Erythroblast (primary cell): ENCODE results near the gene PSMA1.

Source experiments
- DNase-seq, 2 experiments: peaks; one replicate each; lab custom pipeline; 2025; lab: John Stamatoyannopoulos, UW
- GATA1 ChIP-seq: IDR thresholded peaks from 2 replicates; pipeline ENCODE4 v1.6.1; 2011; ENCODE audit warnings: low read depth, mild to moderate bottlenecking, control low read depth, low read length, moderate library complexity
- POLR2A ChIP-seq: IDR thresholded peaks from 2 replicates; pipeline ENCODE4 v1.6.1; 2011; ENCODE audit warnings: mild to moderate bottlenecking, low read length

PSMA1 gene

DNA sequence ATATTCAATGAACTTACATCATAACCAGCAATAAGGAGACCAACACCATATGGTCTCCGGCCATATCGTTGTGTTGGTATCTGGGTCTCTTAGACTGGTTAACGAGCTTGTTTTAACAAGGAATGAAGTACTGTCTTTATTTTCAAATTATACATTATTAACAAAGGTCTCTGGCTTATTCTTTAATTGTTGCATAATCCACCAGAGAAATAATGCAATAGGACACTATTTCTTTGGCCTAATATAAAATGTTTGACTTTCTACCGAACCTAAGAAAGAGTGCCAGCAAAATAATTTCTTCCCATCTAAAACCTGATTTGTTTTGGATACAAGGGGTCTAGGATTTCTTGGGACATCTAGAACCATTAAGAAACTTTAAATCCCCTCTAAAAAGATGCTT is 6.4 kb downstream of the PSMA1 start:
- no peak for DNase-seq
- TF ChIP-seq GATA1: no peak
- TF ChIP-seq POLR2A: no peak

DNA sequence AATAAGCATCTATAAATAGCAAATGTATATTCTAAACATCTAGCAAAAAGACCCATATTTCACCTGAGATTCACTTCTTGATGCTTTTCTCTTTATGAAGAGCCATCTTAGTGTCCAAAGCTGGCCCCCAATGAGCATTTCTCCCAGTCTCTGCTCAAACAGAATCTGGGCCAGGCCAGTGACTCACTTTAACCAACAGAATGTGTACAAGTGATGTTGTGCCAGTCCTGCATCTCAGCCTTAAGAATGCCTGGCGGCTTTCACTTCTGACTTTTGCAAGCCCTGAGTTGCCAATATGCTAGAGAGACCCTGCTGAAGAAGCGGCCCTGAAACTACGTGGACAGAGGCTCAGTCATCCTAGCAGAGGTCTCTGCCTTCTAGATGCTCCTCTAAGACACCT is 13.7 kb downstream of the PSMA1 start:
- no peak for DNase-seq
- no peak for TF ChIP-seq GATA1
- no peak for TF ChIP-seq POLR2A

DNA sequence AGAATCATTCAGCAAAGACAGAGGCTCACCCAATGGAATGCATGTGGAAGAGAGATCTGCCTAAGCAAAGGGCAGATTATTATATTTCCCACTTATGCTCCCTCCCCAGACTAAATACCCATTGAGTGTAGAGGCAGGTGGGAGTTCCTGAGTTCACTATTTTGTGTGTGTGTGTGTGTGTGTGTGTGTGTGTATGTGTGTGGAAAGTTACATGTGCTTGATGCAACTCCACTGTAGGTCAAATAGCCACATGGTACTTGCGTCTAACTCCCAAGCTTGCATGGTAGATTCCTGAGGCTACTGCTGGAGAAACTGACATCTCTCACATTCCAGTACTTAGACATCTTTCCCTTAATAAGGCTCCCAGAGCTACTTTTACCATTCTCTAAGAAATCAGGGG is 17.2 kb downstream of the PSMA1 start:
- TF ChIP-seq GATA1: no peak
- no peak for TF ChIP-seq POLR2A
- DNase-seq: no peak

DNA sequence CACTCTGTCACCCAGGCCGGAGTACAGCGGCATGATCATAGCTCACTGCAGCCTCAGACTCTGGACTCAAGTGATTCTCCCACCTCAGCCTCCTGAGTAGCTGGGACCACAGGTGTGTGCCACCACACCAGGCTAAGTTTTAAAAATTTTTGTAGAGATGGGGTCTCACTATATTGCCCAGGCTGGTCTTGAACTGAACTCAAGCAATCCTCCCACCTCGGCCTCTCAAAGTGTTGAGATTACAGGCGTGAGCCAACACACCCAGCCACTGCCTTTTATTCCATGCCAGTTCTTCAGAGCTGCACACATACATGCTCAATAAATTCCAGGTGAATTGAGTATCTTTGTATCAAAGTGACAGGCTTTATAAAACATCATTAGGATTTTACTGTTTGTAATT is 18.1 kb downstream of the PSMA1 start:
- DNase-seq: no peak
- no peak for TF ChIP-seq GATA1
- TF ChIP-seq POLR2A: no peak

DNA sequence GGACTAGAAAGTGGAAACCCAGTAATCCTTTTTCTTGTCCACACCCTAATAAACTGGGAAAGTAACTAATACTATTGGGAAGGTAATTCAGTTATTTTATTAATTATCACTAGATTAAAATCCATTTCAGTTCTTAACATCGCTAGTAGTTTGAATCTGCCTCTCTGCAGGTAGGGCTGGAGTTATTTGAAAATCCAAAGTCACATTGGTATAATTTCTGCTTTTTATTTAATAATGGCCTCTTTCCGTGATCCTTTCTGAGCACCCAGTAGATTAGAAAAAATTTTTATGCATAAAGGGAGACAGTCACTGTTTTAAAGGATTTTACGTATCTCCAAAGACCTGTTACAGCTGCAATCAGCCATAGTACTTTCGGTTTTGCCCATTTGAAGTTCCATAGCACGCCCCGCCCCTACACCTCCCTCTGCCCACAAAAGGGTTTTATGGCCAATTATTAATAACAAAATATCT is 20.0 kb downstream of the PSMA1 start:
- DNase-seq: peak; percentile 84
- TF ChIP-seq GATA1: no peak
- TF ChIP-seq POLR2A: no peak

DNA sequence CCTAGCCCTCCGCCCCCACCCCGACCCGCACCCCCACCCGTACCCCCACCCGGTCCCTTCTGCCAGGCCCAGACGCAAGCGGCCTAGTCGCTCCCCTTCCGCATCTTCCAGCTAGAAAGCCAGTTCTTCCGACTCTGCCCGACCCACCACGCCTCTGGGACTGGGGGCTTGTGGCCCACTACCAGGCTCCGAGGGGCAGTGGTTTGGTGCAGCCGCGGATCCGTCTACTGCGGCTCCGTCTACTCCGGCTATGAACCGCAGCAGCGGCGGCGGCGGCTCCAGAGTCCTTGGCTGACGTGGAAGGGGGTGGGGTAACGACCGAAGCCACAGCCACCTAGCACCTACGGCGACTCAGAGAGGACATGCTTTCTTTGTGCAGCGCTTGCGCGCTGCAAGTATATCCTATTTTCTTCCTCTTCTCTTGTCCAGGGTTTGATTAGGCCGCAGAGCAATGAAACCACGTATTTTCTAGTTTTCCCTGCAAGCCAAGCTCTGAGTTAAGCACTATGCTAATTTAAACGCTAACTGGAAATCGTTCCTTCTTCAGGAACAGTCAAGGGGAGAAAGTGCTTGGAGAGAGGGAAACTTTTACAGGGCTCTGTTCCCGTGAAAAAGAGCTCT is 20.5 kb downstream of the PSMA1 start, which contains the start of gene COPB1:
Gene COPB1 (minus strand): TSS at position 252 of the 621 bp plus-strand sequence. CDS start 883 bp downstream, outside the sequence.
- peak; percentile 95 to 96 for DNase-seq
- TF ChIP-seq POLR2A: peak; percentile 83
- TF ChIP-seq GATA1: no peak

DNA sequence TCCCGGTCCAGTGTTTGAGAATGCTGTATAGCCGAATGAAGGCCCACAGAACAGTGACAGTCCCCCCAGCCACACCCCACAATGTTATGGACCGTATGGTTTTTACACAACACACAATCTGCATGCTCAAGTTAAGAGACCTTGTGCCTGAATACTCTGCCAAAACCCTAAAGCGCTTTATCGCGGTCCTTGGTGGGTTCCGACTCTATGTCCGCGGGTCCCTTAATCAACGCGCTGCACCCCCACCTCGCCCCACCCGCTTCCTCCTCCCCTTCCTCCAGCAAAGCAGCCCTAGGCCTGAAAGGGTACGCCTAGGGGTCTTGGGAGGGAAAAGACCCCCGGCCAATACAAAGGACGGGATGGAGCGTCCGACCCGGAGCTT is 21.0 kb downstream of the PSMA1 start:
- DNase-seq: peak; percentile 76 to 83

DNA sequence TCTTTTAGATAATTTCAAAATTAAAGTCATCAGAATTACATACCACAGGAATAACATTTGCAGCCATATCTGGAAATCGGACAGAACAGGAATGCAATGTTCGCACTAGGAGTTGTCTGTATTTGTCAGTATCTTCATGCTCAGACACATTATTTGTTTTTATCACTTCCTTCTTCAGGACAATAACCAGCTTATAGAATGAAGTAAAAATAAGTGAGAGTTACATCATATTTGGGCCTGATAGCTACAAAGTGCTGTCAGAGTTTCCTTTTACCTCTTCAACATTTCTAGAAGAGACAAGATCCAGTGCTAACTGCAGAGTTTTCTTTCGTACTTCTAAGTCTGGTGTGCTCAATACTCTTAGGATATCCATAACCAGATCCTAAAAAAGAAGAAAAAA is 39.5 kb downstream of the PSMA1 start:
- no peak for TF ChIP-seq GATA1
- no peak for TF ChIP-seq POLR2A
- no peak for DNase-seq

More for the DNA sequence above, 21.0 kb downstream of the PSMA1 start:
- TF ChIP-seq POLR2A: no peak
- TF ChIP-seq GATA1: no peak

DNA sequence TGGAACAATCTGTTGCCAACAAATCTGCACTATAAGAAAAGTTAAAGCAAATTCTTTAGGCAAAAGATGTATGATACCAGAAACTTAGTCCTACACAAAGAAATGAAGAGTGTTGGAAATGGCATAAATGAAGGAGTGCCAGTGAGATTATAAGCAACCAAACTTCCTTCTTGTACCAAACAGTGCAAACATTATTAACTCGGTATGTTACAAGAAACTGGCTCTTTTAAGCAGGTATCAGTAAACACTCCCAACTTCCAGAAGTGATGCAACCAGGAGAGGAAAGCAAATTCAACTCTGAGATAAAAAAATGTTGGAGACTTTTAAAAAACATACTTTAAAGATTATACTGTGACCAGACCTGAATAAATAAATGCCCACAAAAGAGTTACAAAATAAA is 49.1 kb downstream of the PSMA1 start:
- DNase-seq: no peak
- no peak for TF ChIP-seq GATA1
- no peak for TF ChIP-seq POLR2A

DNA sequence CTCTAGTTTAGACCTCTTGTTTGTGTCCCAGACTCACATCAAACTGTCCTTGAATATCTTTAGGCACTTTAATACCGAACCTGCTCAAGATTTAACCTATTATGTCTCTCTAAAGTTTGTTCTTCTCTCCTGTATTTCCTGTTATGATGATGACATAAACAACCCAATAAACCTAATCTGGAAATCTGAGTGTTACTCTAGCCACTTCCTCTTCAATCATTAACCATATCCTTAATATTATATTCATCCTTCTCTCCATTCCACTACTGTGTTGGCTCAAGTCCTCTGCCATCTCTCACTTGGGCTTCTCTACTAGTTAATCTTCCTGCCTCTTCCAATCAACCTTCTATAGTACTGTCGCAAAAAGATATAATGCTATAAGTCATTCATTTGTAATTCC is 56.6 kb downstream of the PSMA1 start:
- TF ChIP-seq GATA1 (no peak), POLR2A (no peak)
- no peak for DNase-seq

DNA sequence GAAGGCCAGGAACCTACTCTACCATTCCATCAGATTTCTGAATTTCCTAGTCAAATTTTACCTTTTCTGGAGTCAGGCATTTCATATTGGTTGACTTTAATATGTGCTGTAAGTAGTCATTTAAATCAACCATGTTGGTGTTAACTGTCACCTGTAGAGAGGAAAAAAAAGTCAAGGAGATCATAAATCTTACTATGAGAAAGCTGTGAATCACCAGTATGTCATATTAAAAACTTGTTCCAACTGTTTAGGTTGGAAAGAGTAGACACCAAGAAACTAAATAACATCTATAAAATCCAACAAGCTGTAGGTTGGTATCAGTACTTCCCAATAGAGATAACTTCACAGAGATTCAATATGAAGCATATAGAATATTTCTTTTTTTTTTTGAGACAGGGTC is 60.0 kb downstream of the PSMA1 start:
- no peak for DNase-seq
- no peak for TF ChIP-seq POLR2A
- no peak for TF ChIP-seq GATA1

DNA sequence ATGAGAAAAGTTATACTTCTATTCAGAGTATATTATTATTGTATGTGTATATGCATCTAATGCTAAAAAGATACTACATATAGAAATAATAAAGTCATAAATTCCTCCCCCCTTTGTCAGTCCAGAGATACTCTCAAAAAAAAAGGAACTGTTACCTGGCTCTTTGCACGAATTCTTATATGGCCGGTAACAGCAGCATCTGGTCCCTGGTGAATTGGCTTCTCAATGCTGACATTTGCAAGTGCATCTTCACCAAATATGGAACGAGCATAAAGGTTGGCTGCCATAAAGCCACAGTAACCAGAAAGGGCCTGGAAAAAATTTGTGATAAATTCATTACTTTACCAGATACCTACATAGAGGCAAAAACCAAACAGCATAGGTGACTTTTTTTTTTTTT is 61.8 kb downstream of the PSMA1 start:
- DNase-seq: no peak
- TF ChIP-seq GATA1 (no peak), POLR2A (no peak)

DNA sequence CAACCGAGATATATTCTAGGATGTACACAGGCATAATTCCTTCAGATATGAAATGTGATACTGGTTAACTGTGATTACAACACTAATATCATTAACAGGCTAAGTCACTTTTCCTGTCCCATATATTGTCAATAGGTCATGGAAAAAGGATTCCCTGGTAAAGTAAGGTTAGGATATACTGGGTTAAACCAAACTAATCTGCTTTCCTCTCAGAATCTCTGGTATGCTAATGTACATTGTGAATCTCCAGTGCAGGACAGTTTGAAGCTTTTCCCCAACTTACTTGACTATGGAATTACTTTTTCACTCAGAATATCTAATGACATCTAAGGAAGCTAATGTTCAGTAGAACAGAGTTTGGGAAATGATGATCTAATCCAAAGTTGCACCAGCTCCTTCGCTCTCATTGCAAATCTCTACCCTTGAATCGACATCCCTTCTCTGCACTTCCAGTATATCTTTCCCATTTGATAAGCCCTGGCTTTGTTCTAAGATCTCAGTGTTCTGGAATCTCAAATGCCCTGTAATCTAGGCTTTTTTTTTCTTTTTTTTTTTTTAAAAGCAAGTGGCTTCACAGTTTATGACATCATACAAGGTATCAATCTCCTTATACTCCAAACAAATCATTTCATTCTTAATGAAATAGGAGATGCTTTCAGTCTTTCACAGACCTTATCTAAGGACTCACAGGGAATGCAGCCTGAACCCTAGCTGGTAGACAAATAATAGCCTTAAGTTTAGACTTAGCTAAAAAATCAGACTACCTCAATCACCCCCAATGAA is 64.3 kb downstream of the PSMA1 start:
- TF ChIP-seq GATA1: no peak
- TF ChIP-seq POLR2A: no peak

More for the DNA sequence above, 64.3 kb downstream of the PSMA1 start:
- no peak for DNase-seq
